ENCODE results near the gene NMRK1. TPM values are rescaled to one million over a fixed set of nuclear protein-coding genes. Genes with fewer than 3 reads are reported as not detected.

The NMRK1 gene
- polyA plus RNA-seq (ENCODE audit: insufficient read length in 4 of 4), result 10 to 100 TPM; 14.2 to 35.4 (median 24.3) TPM

DNA sequence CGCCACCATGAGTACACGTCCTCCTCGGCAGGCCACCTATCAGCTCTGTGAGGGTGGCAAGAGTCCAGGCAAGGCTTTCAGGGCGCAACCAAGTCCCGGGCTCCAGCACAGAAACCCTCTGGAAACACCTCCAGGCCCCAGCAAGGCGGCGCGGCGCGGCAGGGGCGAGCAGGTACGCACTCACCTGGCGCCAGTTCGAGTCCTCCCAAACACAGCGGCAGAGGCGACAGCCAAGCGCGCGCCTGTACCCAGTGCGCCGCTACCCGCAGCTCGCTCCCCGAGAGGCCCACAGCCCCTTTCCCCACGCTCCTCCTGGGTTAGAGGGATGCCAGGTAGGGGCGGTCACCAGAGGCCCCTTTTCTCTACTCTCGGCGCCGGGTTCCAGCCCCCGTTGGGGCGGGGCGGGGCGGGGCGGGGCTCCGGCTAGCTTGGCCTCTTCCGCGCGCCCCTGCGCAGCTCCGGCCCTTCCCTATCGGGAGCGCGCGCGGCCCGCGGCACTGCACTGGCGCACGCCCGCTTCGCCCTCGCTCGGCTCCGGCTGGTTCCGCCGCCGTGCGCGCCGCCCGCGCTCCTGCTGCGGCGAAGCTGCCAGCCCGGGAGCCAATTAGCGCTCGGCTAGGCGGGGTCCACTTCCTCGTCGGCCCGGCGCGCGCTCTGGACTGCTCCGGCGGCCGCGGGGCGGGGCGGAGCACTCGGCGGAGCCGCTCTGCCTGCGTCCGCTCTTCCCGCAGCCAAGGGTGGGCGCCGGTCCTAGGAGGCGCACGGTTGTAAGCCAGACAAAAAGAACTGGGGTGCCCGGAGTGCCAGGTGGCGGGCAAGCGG lies at the start of gene NMRK1, which contains the start of gene OSTF1:
TSS of gene NMRK1 (minus strand) at position 332 of the 822 bp plus-strand sequence. CDS start 5,040 bp downstream, outside the sequence.
TSS of gene OSTF1 (plus strand) at position 691 of the 822 bp plus-strand sequence. CDS start 179 bp downstream, outside the sequence.
- DNase-seq (ENCODE audit: low read depth in 4 of 4, low spot score in 3 of 4), result peak; percentile 89 to 95 (median 94)

DNA sequence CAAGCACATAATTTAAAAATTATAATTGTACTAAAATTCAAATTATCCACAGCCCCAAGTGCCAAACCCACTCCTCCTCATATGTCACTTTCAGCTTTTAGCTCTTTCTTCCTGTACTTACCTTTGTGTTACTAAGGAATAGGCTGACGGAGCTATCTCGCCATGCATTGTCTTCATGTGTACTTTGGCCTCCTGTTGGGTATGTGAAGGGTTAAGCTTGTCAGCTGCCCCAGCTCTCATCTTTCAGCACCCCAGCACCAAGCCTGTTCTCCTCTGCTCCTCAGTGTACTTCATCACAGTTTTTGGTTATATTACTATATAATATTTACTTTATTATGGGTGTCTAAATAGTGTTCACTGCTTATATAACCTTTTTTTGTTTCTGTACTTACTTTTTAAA lies 46.5 kb upstream of the NMRK1 start:
- no peak for DNase-seq (ENCODE audit: low read depth in 4 of 4, low spot score in 3 of 4)

DNA sequence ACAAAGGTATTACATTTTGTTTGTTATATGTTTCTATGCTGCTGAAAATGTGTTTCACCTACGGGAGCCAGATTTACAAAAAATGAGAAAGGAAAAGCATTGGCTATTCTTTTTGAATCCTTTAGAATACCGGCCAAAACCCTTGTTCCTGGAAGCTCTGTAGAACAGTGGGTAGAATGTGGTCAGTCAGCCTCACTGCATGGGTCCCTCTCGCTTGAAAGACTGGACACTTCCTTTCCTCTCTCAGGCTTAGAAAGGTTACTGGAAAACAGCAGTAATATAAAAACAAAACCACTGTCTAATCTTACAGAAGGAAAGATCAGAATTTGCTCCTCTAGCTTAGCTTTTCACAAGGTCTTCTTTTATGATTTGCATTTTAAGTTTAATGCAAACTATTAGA lies 45.4 kb upstream of the NMRK1 start:
- no peak for DNase-seq (ENCODE audit: low read depth in 4 of 4, low spot score in 3 of 4)

DNA sequence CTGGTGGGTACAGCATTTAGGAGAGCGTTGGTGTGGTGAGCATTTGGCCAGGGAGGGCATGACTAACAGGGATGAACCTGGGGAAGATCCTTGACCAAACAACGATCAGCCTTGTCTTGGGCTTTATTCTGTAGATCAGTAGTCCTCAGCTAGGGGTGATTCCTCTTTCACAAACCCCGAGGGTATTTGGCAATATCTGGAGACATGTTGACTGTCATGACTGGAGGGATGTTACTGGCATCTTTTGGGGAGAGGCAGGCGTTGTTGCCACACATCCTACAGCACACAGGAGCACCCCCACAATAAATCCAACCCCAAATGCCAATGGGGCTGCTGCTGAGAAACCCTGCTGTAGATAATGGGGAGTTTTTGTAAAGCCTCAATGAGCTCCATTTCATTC lies 44.3 kb upstream of the NMRK1 start:
- DNase-seq (ENCODE audit: low read depth in 4 of 4, low spot score in 3 of 4), result no peak

DNA sequence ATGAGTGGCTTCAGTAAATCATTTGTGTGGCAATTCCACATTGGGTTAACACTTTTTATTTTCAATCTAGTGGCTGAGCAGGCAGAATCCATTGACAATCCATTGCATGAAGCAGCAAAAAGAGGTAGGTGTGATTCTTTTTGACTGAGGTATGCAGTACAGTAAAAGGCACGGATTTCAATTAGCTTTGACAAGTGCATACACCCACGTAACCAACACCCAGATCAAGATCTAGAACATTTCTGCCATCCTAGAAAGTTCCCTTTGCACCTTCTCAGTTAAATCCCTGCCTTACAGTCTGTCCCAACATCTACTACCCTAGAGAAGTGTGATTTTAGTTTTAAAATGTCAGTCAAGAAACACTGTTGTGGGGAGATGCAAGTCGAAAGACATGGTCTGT lies 43.7 kb upstream of the NMRK1 start:
- DNase-seq (ENCODE audit: low read depth in 4 of 4, low spot score in 3 of 4), result no peak

DNA sequence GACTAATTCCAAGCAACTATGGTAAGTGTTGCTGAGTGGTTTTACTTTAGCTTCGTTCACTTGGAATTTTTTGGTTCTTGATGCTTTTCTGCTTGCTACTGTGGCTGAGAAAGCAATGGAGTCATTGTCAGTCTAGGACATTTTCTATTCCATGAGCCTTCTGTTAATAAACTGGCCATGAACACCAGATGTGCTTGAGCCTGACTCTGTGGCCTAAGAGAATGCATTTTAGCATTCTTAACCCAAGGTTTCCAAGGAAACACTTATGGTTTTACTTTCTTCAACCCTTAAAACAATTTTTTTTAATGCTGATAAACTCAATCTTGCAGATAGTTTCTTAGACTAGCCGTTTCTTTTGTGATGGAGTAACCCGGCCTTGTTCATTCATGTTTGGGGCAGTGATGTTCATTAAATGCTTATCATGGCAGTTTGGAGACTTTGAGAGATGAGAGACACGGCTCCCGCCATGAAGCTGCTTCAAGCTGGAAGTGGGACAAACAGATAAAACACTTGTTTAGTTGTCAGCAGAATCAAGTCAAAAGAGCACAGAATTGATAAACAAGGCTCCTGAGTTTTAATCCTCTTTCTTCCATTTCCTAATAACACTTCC lies 42.8 kb upstream of the NMRK1 start:
- DNase-seq (ENCODE audit: low read depth in 4 of 4, low spot score in 3 of 4), result no peak

DNA sequence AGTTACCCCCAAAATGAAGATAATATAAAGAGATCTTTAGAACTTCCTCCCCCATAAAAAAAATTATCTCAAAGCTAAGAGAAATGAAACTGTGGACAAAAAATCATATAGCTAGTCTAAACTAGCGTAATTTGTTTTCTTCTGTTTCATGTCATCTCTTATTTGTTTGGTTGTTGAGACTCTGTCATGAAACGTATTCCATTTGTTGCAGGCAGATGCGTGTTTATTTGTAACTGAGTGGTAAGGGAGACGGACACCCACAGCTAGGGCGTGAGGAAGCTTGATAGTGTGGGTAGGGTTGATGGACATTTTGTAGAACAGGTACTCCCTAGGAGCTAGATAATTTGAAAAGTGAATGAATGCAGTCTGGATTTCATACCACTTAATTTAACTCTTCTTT lies 42.2 kb upstream of the NMRK1 start:
- DNase-seq (ENCODE audit: low read depth in 4 of 4, low spot score in 3 of 4), result no peak

DNA sequence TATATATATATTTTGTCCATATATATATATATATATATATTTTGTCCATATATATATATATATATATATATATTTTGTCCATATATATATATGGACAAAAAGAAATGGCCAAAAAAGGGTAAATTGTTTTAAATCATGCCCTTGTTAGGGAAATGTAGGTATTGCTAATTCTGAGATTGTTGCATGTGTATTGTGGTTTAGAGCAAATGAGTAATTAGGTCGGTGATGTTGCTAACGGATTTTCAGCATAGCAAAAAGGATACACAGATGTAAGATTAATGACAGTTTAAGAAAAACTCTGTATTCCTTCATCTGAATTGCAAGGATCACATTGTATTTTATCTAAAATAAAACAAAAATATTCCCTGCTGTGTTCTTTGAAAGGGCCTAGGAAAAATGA lies 40.6 kb upstream of the NMRK1 start:
- no peak for DNase-seq (ENCODE audit: low read depth in 4 of 4, low spot score in 3 of 4)

DNA sequence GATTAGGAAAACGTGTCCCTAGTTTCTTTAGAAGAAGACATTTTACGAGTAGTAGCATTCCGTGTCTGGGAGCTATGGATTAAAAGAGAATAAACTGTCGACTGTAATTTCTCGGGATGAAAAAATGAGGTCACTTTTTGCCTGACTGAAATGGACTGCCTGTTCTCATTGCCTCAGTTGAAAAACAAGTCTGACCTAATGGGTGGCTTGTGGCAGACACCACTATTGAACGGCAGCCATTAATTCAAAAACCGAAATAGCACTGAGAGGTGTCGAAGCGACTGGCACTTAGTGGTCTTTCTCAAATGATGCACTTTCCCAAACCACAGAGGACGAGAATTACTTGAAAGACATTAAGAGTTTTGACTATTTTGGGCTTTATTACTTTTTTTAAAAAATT lies 35.7 kb upstream of the NMRK1 start:
- no peak for DNase-seq (ENCODE audit: low read depth in 4 of 4, low spot score in 3 of 4)

DNA sequence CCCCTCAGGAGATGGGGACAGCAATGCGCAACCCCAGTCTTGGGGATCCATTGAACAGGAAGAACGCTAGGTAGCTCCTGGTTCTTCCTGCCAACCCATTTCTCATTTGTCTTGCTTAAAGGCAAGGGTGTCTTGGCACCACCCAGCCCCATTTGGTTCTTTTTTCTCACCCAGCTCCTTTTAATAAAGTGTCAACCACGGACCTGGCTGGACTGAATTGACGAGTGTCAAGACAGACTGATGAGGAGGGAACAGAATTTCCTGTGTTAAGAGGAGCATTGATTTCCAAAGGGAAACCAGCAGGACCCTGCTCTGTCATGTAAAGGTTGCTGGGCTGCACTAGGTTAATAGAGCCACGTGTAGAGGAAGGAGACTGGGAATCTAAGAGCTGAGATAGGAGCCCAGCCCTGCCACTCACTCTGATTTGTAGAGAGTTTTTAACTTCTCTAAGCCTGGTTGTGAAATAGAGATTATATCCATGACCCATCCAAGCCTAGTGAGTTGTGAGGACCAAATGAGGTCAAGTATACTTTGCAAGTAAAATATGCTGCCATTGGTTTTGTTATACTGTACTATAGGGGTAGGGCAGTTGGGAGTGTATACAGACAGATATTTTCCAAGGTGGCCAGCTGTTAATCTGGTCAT lies 34.1 kb upstream of the NMRK1 start:
- DNase-seq (ENCODE audit: low read depth in 4 of 4, low spot score in 3 of 4), result no peak

DNA sequence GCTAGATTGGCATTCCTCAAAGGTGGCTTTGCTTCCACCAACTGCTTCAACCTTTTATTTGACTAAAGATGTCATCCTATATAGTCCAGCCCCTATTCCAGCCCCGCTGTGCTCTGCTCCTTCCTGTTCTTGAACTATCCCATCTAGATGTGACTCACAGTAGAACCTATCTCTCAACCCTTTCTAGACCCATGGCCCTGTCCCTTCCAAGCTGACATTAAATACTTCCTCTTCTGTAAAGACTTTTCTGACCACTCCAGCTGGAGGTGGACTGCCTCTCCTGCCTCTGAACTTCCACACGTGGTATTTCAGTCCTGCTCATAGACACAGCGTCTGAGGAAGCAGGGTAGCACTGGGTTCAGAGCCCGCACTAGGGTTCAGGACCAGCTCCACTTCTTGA lies 32.7 kb upstream of the NMRK1 start:
- DNase-seq (ENCODE audit: low read depth in 4 of 4, low spot score in 3 of 4), result no peak

DNA sequence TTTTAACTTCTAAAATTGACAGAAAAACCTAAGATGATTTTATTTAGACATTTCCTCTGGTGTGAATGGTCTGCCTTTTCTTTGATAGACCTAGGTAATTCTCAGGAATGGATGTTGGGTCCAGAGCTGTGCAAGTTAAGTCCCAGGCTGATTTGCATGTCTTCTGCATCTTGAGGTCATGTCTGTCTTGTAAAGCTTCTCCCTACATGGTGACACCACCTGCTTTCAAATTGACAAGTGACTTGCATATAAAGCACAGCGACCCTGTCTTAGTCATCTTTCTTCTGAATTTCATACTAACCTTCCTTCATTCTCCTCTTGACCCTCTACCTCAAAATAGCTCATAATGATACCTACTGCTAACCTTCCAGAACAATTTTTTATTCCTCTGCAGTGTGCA lies 29.6 kb upstream of the NMRK1 start:
- no peak for DNase-seq (ENCODE audit: low read depth in 4 of 4, low spot score in 3 of 4)

DNA sequence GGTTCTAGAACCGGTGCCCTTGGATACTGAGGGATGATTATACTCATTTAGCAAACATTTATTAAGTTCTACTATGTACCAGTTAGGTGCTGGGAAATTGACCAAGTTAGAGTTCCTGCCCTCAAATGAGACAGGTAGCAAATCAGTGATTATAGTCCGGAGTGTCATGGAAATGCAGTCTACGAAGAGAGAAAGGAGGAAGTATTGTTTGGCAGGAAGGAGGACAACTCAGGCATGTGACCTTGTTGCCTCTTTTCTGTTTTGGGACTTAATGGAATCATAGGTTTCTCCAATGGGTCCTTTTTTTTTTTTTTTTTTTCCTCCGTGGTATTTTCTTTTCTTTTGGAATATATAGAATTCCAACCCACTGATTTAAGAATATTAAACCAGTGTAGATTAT lies 28.4 kb upstream of the NMRK1 start:
- no peak for DNase-seq (ENCODE audit: low read depth in 4 of 4, low spot score in 3 of 4)

DNA sequence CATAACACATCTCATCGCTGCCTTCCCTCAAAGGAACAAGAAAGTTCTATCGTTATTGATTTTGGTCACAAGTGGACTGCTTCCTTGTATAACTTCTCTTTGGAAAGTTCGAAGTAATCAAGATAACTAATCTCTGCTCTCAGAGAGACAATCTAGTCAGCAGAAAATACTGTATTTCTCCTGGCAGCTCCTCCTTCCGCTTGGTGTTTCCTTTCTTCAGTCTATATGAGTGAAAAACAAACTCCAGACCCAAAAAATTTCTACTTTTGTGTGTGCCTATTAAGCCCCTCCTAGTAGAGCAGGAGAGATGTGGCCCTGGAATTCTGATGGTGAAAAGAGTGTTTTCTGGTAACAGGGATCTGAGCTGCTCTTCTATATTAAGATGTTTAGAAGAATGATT lies 24.8 kb upstream of the NMRK1 start:
- DNase-seq (ENCODE audit: low read depth in 4 of 4, low spot score in 3 of 4), result no peak

DNA sequence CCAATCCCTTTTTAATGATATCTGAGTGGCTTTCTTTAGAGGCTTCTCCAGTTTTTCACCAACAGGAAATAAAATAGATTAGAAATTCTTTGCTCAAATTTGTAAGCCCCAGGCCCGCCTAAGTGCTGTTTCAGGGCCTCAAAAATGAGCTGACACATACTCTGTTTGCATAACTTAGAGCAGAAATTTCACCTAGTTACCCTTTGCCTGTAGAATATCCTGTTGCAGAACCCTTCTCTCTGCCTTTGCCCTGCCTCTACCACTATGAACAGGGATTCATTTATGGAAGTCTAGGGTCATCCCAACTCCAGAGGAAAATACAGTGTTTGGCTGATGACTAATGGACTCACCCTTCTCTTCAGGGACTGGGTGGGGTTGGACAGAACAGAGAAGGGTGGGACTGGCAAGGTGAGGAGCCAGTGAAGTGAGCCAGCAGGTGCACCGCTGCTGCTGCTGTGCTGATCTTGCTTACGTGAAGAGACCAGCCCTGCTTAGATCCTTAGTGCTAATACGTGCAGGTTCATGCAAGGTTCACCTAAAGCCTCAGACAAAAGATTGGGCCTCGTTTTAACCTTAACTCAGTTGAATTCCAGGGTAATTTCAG lies 23.2 kb upstream of the NMRK1 start:
- no peak for DNase-seq (ENCODE audit: low read depth in 4 of 4, low spot score in 3 of 4)

DNA sequence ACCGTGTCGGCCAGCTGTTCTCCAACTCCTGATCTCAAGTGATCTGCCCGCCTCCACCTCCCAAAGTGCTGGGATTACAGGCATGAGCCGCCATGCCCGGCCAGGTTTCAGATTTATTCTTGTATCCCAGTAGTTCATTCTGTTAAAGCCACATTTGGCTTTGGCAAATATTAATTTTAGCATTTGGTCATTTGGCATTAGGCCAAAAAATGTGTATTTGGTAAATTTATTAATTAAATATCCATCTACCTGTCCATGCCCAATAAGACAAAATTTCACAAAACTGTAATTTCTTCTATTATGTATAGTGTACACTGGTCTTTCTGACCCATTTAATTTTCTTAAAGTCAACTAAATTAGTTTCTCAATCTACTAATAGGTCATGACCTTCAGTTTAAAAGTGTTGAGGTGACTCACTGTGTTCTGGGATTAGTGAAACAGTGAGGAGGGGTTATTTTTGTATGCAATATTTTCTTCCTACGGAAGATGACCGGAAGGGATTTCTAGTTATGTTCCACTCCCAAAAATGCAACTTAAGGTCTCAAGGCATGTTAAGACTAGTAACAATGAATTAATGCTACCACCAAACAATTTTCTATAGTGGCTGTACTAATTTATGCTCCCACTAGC lies 21.4 kb upstream of the NMRK1 start:
- no peak for DNase-seq (ENCODE audit: low read depth in 4 of 4, low spot score in 3 of 4)

DNA sequence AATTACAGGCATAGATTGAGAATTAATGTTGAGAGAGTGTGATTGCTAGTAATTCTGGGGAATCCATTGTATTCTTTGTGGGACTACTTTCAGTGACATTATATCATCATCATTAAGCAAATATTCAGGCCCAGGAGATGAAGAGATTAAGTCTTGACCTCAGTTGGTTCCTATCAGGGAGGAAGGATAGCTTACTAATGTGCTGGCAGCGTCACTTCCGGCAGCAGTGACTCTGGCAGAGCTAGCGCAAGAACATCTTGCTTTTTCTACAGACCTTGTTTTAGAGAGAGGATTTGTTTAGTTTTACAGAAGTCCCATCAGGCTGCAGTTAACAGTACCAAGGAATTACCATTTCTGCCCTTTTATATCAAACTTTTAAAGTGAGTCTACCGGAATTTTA lies 20.6 kb upstream of the NMRK1 start:
- DNase-seq (ENCODE audit: low read depth in 4 of 4, low spot score in 3 of 4), result no peak

DNA sequence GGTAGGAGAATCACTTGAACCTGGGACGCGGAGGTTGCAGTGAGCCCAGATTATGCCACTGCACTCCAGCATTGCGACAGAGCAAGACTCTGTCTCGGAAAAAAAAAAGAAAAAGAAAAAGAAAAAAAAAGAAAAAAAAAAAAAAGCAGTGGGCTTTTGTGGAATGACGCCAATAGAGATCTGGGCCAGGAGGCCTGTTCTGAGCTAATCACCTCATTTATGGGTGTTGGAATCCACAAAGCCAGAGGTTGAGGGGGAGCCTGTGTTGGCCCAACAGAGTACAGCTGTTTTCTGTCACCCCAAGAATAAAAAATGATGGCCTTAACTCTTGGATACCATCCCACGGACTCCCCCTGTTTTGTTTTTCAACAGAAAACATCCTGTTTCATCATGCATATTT lies 18.9 kb upstream of the NMRK1 start:
- peak in 1 of 4 donors; percentile 53 for DNase-seq (ENCODE audit: low read depth in 4 of 4, low spot score in 3 of 4)

DNA sequence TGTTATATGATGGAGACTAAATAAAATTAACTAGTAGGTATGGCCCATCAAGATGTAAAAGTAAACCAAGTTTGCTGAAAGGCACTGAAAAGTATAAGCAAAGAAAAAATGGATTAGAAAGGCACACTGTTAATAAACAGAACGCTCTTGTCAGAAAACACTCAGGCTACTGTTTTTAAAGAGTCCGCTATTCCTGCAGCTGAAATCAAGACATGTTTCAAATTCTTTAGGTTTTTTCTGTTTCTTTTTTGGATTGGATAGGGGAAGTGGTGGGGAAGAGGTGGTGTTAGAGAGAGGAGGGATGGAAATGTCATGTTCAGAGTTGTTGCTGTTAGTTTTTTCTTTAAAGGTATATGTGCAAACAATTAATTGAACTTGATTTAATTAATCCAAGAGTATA lies 17.9 kb upstream of the NMRK1 start:
- no peak for DNase-seq (ENCODE audit: low read depth in 4 of 4, low spot score in 3 of 4)

DNA sequence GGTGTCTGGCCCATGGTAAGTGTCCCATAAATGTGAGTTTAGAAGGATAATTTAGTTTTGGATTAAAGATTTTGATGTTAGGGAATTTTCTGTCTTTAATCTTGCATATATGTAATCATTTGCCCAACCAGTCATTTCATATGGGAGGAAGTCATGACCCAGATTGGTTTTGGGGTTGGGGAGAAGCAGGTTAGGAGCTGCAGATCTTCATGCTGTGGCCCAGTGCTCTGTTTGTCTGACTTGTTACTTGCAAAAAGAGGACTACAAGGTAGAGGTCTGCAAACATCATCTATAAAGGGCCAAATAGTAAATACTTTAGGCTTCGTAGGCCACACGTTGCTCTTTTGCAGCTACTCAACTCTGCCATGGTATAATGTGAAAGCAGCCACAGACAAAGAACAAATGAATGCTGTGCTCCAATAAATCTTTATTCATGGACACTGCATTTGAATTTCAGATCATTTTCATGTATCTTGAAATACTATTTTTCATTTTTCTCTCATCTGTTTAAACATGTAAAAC lies 17.1 kb upstream of the NMRK1 start:
- DNase-seq (ENCODE audit: low read depth in 4 of 4, low spot score in 3 of 4), result no peak

DNA sequence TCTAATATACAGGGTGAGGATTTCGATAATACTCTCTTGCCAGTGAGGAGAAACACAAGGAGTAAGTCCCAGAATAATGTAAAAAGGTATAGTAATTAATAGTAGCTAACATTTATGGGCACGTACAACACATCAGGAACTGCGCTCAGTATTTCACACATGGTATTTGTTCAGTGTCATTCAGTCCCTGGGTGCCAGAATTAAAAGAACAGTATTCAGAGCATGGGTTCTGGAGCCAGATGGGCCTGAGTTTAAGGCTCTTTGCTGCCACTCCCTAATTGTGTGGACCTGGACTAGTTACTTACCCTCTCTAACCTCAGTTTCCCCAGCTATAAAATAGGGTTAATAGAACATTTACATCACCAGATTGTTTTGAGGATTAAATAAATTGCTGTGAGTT lies 16.7 kb upstream of the NMRK1 start:
- no peak for DNase-seq (ENCODE audit: low read depth in 4 of 4, low spot score in 3 of 4)

All from right renal pelvis (tissue), 4 donors.